Neural cell (in vitro differentiated cells): Measurements from ENCODE around the gene RPS6KA2. TPM values are rescaled to one million over a fixed set of nuclear protein-coding genes. Genes with fewer than 3 reads are reported as not detected.

ENCODE experiments used
- H2AFZ ChIP-seq: fragments of 200-600, 300-800 bp; sonication (generic), shearing (Covaris generic); 2 replicates; pipeline ENCODE4 v1.6.0; 2014; ENCODE audit warnings: low read depth, mild to moderate bottlenecking, antibody characterized with exemption, low read length, moderate library complexity
- H3F3A ChIP-seq: fragments of 200-600 bp; shearing (Covaris generic); 2 replicates; pipeline ENCODE4 v1.6.1; 2016; ENCODE audit warnings: mild to moderate bottlenecking, moderate library complexity, mixed read lengths, antibody characterized with exemption, low read length; ENCODE audit not compliant: insufficient read depth, poor library complexity, severe bottlenecking
- H3K27ac ChIP-seq: fragments of 200-600, 300-800 bp; sonication (generic), shearing (Covaris generic); 2 replicates; pipeline ENCODE4 v1.5.1; 2014; ENCODE audit warnings: mild to moderate bottlenecking, low read length, moderate library complexity
- H3K27me3 ChIP-seq: fragments of 300-800, 200-600 bp; sonication (generic), shearing (Covaris generic); 2 replicates; pipeline ENCODE4 v1.6.0; 2014; ENCODE audit warnings: mild to moderate bottlenecking, low read depth, low read length, moderate library complexity; ENCODE audit not compliant: insufficient read depth
- H3K36me3 ChIP-seq: fragments of 300-800, 200-600 bp; sonication (generic), shearing (Covaris generic); 2 replicates; pipeline ENCODE4 v1.5.1; 2014; ENCODE audit warnings: mild to moderate bottlenecking, antibody characterized with exemption, low read length, moderate library complexity; ENCODE audit not compliant: insufficient read depth
- H3K4me2 ChIP-seq: fragments of 300-800, 200-600 bp; sonication (generic), shearing (Covaris generic); 2 replicates; pipeline ENCODE4 v1.6.0; 2014; ENCODE audit warnings: mild to moderate bottlenecking, low read length
- H3K4me3 ChIP-seq: fragments of 300-800, 200-600 bp; sonication (generic), shearing (Covaris generic); 2 replicates; pipeline ENCODE4 v1.5.1; 2014; ENCODE audit warnings: mild to moderate bottlenecking, low read length, moderate library complexity
- H3K79me2 ChIP-seq: fragments of 200-600 bp; shearing (Covaris generic); replicated peaks from 2 replicates; pipeline ENCODE4 v1.6.0; 2014; ENCODE audit warnings: mild to moderate bottlenecking, low read length, moderate library complexity; ENCODE audit not compliant: insufficient read depth
- H3K9ac ChIP-seq: fragments of 300-800, 200-600 bp; sonication (generic), shearing (Covaris generic); 2 replicates; pipeline ENCODE4 v1.6.1; 2016; ENCODE audit warnings: mild to moderate bottlenecking, low read length, mixed read lengths
- H3K9me2 ChIP-seq: fragments of 200-600 bp; shearing (Covaris generic); 2 replicates; pipeline ENCODE4 v1.6.1; 2016; ENCODE audit warnings: mild to moderate bottlenecking, low read length, mixed read lengths; ENCODE audit not compliant: insufficient read depth
- H3K9me3 ChIP-seq: fragments of 200-600, 300-800 bp; sonication (generic), shearing (Covaris generic); 2 replicates; pipeline ENCODE4 v1.6.1; 2016; ENCODE audit warnings: mild to moderate bottlenecking, mixed run types, low read length, moderate library complexity, mixed read lengths
- H4K20me1 ChIP-seq: fragments of 200-600 bp; shearing (Covaris generic); 2 replicates; pipeline ENCODE4 v1.6.1; 2016; ENCODE audit warnings: mild to moderate bottlenecking, mixed run types; ENCODE audit not compliant: insufficient read depth
- EP300 ChIP-seq: fragments of 450-650 bp; conservative IDR thresholded peaks from 2 replicates; pipeline ENCODE4 v1.6.1; 2014; ENCODE audit warnings: antibody characterized with exemption, mild to moderate bottlenecking, moderate library complexity; ENCODE audit not compliant: poor library complexity, severe bottlenecking
- EZH2 ChIP-seq: fragments of 200-600, 300-800 bp; shearing (Covaris generic), sonication (generic); IDR thresholded peaks from 2 replicates; pipeline ENCODE4 v1.6.1; 2014; ENCODE audit warnings: antibody characterized with exemption, low read length, borderline replicate concordance, mild to moderate bottlenecking; ENCODE audit not compliant: insufficient read depth, poor library complexity, severe bottlenecking
- MXI1 ChIP-seq: fragments of 450-650 bp; conservative IDR thresholded peaks from 2 replicates; pipeline ENCODE4 v1.6.1; 2014; ENCODE audit warnings: antibody characterized with exemption, mild to moderate bottlenecking; ENCODE audit not compliant: poor library complexity, severe bottlenecking
- POLR2AphosphoS5 ChIP-seq: IDR thresholded peaks from 2 replicates; pipeline ENCODE4 v1.6.1; 2012
- RAD21 ChIP-seq: fragments of 450-650 bp; conservative IDR thresholded peaks from 2 replicates; pipeline ENCODE4 v1.6.1; 2014; ENCODE audit warnings: antibody characterized with exemption, mild to moderate bottlenecking, moderate library complexity
- REST ChIP-seq: IDR thresholded peaks from 2 replicates; pipeline ENCODE4 v1.6.1; 2012; ENCODE audit warnings: borderline replicate concordance
- SMC3 ChIP-seq: fragments of 450-650 bp; conservative IDR thresholded peaks from 2 replicates; pipeline ENCODE4 v1.6.1; 2014; ENCODE audit warnings: antibody characterized with exemption, mild to moderate bottlenecking, moderate library complexity; ENCODE audit not compliant: poor library complexity
- TAF1 ChIP-seq: IDR thresholded peaks from 2 replicates; pipeline ENCODE4 v1.6.1; 2012; ENCODE audit warnings: low read depth
- polyA plus RNA-seq: library from polyadenylated mRNA; depleted of rRNA; stranded (reverse); fragments of >200 nt; gene quantifications from 2 replicates; pipeline ENCODE4 v1.2.3, GENCODE V29; 2014
- TF ChIP-seq, protein P1 (sequence below): fragments of 450-650 bp; IDR thresholded peaks from 2 replicates; pipeline ENCODE4 v1.5.1; 2014; ENCODE audit warnings: antibody characterized with exemption, mild to moderate bottlenecking, moderate library complexity; ENCODE audit not compliant: poor library complexity, severe bottlenecking

Gene RPS6KA2
- polyA plus RNA-seq, 1 donor from 2014 or later = 34.3 TPM

DNA sequence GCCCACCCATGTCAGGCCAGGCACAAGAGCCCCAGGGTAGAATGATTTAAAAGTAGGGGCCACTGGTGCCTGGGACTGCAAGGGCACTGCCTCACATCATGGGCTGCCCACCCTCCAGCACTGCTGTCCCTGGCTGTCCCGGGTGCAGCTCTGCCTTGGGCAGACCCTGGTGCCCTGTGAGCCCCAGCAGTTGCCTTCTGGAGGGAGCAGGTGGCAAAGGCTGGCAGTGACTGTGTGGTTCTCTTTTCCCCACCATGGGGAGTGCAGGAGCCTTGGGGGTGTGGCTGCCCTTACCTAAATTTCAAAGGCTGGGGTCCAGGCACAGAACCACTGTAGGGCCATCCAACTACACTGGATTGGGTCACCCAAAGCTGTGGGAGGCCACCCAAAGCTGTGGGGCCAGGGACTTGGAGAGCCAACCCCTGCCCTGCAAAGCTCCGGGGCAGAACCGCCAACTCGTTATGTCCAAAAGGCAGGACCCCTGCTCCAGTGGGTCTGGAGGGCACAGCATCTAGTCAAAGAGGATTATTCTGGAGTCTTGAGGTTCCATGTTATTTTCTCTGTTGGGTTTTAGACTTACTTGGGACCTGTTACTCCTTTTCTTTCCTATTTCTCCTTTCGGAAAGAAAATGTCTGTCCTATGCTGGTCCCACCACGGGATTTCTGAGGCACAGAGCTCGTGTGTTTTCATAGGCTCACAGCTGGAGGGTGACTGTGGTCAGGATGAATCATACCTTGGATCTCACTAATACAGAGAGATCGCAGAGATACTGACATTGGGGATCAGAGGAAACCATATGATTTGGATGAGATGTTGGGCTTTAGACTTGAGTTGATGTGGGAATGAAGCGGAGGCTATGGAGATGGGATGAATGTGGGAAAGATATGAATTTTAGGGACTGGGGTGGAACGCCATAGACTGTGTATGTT lies 105.9 kb downstream of the RPS6KA2 start:
- Histone ChIP-seq H2AFZ (no peak overlapping the region), H3K4me2 (no peak overlapping the region), H3K27ac (no peak overlapping the region), H3K9me2 (no peaks in the 10 kb centered on the region), H3K36me3 (no peaks in the 10 kb centered on the region), H3F3A (no peaks in the 10 kb centered on the region), H3K9me3 (no peaks in the 10 kb centered on the region), H3K4me3 (no peak overlapping the region), H3K79me2 (no peaks in the 10 kb centered on the region), H4K20me1 (no peaks in the 10 kb centered on the region), H3K9ac (no peak overlapping the region), H3K27me3 (no peaks in the 10 kb centered on the region)
- TF ChIP-seq POLR2AphosphoS5 (no peak), TAF1 (no peak), SMC3 (no peak), EZH2 (no peak), RAD21 (no peak), MXI1 (no peak), REST (no peak), EP300 (no peak)
- TF ChIP-seq, protein P1, sequence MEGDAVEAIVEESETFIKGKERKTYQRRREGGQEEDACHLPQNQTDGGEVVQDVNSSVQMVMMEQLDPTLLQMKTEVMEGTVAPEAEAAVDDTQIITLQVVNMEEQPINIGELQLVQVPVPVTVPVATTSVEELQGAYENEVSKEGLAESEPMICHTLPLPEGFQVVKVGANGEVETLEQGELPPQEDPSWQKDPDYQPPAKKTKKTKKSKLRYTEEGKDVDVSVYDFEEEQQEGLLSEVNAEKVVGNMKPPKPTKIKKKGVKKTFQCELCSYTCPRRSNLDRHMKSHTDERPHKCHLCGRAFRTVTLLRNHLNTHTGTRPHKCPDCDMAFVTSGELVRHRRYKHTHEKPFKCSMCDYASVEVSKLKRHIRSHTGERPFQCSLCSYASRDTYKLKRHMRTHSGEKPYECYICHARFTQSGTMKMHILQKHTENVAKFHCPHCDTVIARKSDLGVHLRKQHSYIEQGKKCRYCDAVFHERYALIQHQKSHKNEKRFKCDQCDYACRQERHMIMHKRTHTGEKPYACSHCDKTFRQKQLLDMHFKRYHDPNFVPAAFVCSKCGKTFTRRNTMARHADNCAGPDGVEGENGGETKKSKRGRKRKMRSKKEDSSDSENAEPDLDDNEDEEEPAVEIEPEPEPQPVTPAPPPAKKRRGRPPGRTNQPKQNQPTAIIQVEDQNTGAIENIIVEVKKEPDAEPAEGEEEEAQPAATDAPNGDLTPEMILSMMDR = no peak

DNA sequence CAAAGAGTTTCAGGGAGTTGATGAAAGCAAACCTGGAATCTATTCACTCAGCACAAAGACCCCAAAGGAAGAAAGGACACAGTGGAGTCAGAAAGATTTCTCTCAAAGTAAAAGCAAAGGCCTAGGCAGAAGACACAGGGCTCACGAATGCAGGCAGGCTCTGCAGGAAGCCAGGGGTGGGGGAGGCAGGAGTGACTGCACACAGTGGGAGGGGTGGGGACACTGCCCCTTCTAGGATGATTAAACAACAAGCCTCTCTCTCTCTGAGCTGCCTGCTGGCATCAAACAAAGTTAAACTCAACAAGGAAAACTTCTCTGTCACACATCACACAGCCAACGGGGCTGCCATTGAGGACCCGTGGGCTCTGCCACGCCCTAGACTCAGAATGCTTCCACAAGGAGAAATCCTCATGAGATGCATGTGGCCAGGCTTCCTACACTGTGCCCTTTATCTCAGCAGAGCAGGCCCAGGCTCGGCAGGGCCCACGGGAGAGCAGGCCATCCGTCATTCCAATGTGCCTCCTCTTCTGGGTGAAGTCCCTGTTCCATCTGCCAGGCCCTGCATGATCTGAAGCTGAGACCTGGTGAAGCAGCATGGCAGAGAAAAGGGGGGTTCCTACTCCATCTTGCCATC lies 110.7 kb downstream of the RPS6KA2 start:
- TF ChIP-seq RAD21 (no peak), EP300 (no peak), SMC3 (no peak), REST (no peak), POLR2AphosphoS5 (no peak), MXI1 (no peak), EZH2 (no peak), TAF1 (no peak)
- TF ChIP-seq, protein P1 = no peak
- no peak overlapping the region for H3K4me3 ChIP-seq
- H3K36me3 ChIP-seq = no peaks in the 10 kb centered on the region
- no peaks in the 10 kb centered on the region for H3K27me3 ChIP-seq
- no peaks in the 10 kb centered on the region for H4K20me1 ChIP-seq
- no peak overlapping the region for H3K9ac ChIP-seq
- no peak overlapping the region for H3K4me2 ChIP-seq
- no peaks in the 10 kb centered on the region for H3K9me2 ChIP-seq
- H3K9me3 ChIP-seq = no peaks in the 10 kb centered on the region
- H2AFZ ChIP-seq = no peak overlapping the region
- no peaks in the 10 kb centered on the region for H3F3A ChIP-seq
- no peak overlapping the region for H3K27ac ChIP-seq
- H3K79me2 ChIP-seq = no peaks in the 10 kb centered on the region
